PC-3 (cell line): ENCODE measurements around the gene ZNF524. TPM values are rescaled to one million over a fixed set of nuclear protein-coding genes. Genes with fewer than 3 reads are reported as not detected.

ENCODE experiments used
- ATAC-seq: fragments of 200-7000 bp; cut with Tn5 transposase; 2 replicates; pipeline ENCODE4 v1.9.1; 2020; ENCODE audit warnings: mild to moderate bottlenecking, moderate library complexity
- BruUV-seq: library from RNA; stranded (reverse); fragments of 400-500 nt; replicated peaks from 2 replicates; lab custom pipeline; 2021; lab: Mats Ljungman, UMichigan
- CTCF ChIA-PET: fragments of 300-600 bp; sonication (Branson Sonifier 250); formaldehyde crosslinking; loops from one replicate; lab custom pipeline; 2022; ENCODE audit warnings: antibody characterized with exemption; lab: Charles Lee
- POLR2A ChIA-PET: fragments of 300-600 bp; sonication (Branson Sonifier 250); formaldehyde crosslinking; loops from one replicate; lab custom pipeline; 2022; ENCODE audit warnings: antibody characterized with exemption; ENCODE audit not compliant: unreplicated experiment; lab: Charles Lee
- DNase-seq: peaks from one replicate; pipeline ENCODE4 v3.0.0-alpha.2; 2015
- H2AFZ ChIP-seq: fragments of 300-600 bp; sonication (generic); 2 replicates; pipeline ENCODE4 v1.6.0; 2016; ENCODE audit warnings: antibody characterized with exemption, low read length
- H3F3A ChIP-seq: fragments of 300-600 bp; sonication (generic); one replicate; pipeline ENCODE4 v1.6.0; 2017; ENCODE audit warnings: antibody characterized with exemption, low read length, control low read depth, mild to moderate bottlenecking; ENCODE audit not compliant: unreplicated experiment
- H3K27ac ChIP-seq: fragments of 300-600 bp; sonication (generic); 2 replicates; pipeline ENCODE4 v1.5.1; 2016; ENCODE audit warnings: mild to moderate bottlenecking, low read length
- H3K27me3 ChIP-seq: fragments of 300-600 bp; sonication (generic); 2 replicates; pipeline ENCODE4 v1.6.1; 2016; ENCODE audit warnings: low read length, mixed read lengths
- H3K36me3 ChIP-seq: fragments of 300-600 bp; sonication (generic); 2 replicates; pipeline ENCODE4 v1.6.1; 2016; ENCODE audit warnings: low read depth, mixed run types, low read length, mixed read lengths
- H3K4me1 ChIP-seq: fragments of 300-600 bp; sonication (generic); 2 replicates; pipeline ENCODE4 v1.5.1; 2016; ENCODE audit warnings: low read length; ENCODE audit not compliant: insufficient read depth
- H3K4me2 ChIP-seq: fragments of 300-600 bp; sonication (generic); 2 replicates; pipeline ENCODE4 v1.6.0; 2016; ENCODE audit warnings: low read length
- H3K4me3 ChIP-seq: fragments of 300-600 bp; sonication (generic); 2 replicates; pipeline ENCODE4 v1.5.1; 2016; ENCODE audit warnings: mild to moderate bottlenecking, low read length, mixed read lengths
- H3K79me2 ChIP-seq: fragments of 300-600 bp; sonication (generic); 2 replicates; pipeline ENCODE4 v1.6.1; 2017; ENCODE audit warnings: low read length, mixed read lengths
- H3K9ac ChIP-seq: fragments of 300-600 bp; sonication (generic); 2 replicates; pipeline ENCODE4 v1.6.0; 2016; ENCODE audit warnings: mild to moderate bottlenecking, low read length
- H3K9me2 ChIP-seq: fragments of 300-600 bp; sonication (generic); replicated peaks from 2 replicates; pipeline ENCODE4 v1.6.1; 2016; ENCODE audit warnings: mixed run types, low read length, mixed read lengths
- H3K9me3 ChIP-seq: fragments of 300-600 bp; sonication (generic); 2 replicates; pipeline ENCODE4 v1.6.1; 2016; ENCODE audit warnings: low read length, mixed read lengths
- H4K20me1 ChIP-seq: fragments of 300-600 bp; sonication (generic); 2 replicates; pipeline ENCODE4 v1.6.1; 2016; ENCODE audit warnings: low read length, mixed read lengths
- EZH2 ChIP-seq: fragments of 300-600 bp; sonication (generic); IDR thresholded peaks from one replicate; pipeline ENCODE4 v1.6.1; 2017; ENCODE audit warnings: antibody characterized with exemption, mild to moderate bottlenecking, low read length; ENCODE audit not compliant: unreplicated experiment
- EZH2phosphoT487 ChIP-seq: fragments of 300-600 bp; sonication (generic); IDR thresholded peaks from 2 replicates; pipeline ENCODE4 v1.6.1; 2018; ENCODE audit warnings: mild to moderate bottlenecking, antibody characterized with exemption, low read length, borderline replicate concordance
- intact Hi-C: fragments of 100-400 bp; cut with micrococcal nuclease; formaldehyde crosslinking; loops from 2 replicates; pipeline ENCODE4 v1.9.0; 2023
- total RNA-seq: library from RNA; depleted of rRNA; stranded (reverse); fragments of >200 nt; gene quantifications from 2 replicates; pipeline ENCODE4 v1.2.3, GENCODE V29; 2014
- TF ChIP-seq, protein P1 (sequence below): fragments of 300-600 bp; sonication (generic); conservative IDR thresholded peaks from 2 replicates; pipeline ENCODE4 v1.5.1; 2017; ENCODE audit warnings: antibody characterized with exemption, low read depth, mild to moderate bottlenecking, low read length

The ZNF524 gene
- total RNA-seq, 1 experiment from 2014 or later, result 27.7 TPM

DNA sequence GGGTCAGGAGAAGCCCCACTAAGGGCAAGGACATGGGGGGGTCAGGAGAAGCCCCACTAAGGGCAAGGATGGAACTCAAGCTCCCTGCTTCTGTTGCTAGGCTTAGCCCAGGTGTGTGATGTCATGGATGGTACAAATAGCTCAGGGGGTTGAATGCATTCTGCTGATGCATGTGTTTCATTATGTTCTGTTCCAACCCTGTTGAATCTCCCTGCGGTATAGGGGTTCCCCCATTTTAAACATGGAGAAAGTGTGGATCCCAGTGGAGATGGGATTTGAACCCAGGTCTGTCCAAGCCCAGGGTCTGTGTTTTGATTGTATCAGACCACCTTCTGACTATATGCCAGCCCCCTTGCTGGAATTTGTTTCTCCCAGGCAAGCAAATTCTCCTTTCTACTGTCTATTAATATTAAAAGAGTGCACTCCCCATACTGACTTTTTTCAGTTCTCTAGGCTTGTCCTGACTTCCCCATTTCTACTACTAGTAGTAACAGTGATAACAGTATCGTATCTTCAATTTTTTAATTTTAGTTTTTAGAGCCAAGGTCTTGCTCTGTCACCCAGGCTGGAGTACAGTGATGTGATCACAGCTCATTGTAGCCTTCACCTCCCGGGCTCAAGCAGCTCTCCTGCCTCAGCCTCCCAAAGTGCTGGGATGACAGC, 12.0 kb downstream of the ZNF524 start:
- Histone ChIP-seq H3K27ac (no peak overlapping the region), H4K20me1 (no peaks in the 10 kb centered on the region; the same call in 1 of the 2 replicates), H3K9me3 (no peaks in the 10 kb centered on the region), H3F3A (no peaks in the 10 kb centered on the region), H3K9ac (no peak overlapping the region), H3K27me3 (no peaks in the 10 kb centered on the region), H3K4me3 (no peak overlapping the region), H3K4me1 (0 out of 2 replicates have a peak, but pooled peaks cover under 1% of the 10 kb centered on the region), H2AFZ (no peak overlapping the region), H3K36me3 (no peaks in the 10 kb centered on the region; the same call in 1 of the 2 replicates), H3K9me2 (no peaks in the 10 kb centered on the region), H3K79me2 (peaks cover 18% of the 10 kb centered on the region), H3K4me2 (no peak overlapping the region)
- BruUV-seq, result no TSS peak
- TF ChIP-seq EZH2phosphoT487 (no peak), EZH2 (no peak)
- DNase-seq, result no peak
- ChIA-PET CTCF (no interaction called here), POLR2A (no interaction called here)
- ATAC-seq, result no peak
- intact Hi-C loops, result no loop called here

DNA sequence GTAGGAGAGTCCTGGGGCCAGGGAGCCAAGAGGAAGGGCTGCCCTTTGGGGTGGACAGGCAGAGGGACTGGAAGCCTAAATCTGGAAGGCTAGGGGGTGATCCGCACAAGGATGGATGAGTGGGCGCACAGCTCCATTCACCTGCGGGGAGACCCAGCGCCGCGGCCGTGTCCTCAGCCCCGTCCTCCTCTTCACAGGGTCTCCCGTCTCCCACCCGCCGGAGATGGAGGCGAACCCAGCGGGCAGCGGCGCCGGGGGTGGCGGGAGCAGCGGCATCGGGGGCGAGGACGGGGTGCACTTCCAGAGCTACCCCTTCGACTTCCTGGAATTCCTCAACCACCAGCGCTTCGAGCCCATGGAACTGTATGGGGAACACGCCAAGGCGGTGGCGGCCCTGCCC, 13.3 kb downstream of the ZNF524 start:
- BruUV-seq, result no TSS peak
- no peaks in the 10 kb centered on the region for H3K9me2 ChIP-seq
- TF ChIP-seq EZH2phosphoT487 (no peak), EZH2 (no peak)
- TF ChIP-seq, protein P1, sequence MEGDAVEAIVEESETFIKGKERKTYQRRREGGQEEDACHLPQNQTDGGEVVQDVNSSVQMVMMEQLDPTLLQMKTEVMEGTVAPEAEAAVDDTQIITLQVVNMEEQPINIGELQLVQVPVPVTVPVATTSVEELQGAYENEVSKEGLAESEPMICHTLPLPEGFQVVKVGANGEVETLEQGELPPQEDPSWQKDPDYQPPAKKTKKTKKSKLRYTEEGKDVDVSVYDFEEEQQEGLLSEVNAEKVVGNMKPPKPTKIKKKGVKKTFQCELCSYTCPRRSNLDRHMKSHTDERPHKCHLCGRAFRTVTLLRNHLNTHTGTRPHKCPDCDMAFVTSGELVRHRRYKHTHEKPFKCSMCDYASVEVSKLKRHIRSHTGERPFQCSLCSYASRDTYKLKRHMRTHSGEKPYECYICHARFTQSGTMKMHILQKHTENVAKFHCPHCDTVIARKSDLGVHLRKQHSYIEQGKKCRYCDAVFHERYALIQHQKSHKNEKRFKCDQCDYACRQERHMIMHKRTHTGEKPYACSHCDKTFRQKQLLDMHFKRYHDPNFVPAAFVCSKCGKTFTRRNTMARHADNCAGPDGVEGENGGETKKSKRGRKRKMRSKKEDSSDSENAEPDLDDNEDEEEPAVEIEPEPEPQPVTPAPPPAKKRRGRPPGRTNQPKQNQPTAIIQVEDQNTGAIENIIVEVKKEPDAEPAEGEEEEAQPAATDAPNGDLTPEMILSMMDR, result no peak
- H3K36me3 ChIP-seq, result no peaks in the 10 kb centered on the region; the same call in 1 of the 2 replicates
- ATAC-seq (no peak), DNase-seq (no peak)
- H3K4me2 ChIP-seq, result no peak overlapping the region
- H4K20me1 ChIP-seq, result no peaks in the 10 kb centered on the region; the same call in 1 of the 2 replicates
- H3K27me3 ChIP-seq, result no peaks in the 10 kb centered on the region
- peaks cover 8% of the 10 kb centered on the region; the same call in 1 of the 2 replicates for H3K79me2 ChIP-seq
- intact Hi-C loops, result no loop called here
- H3K4me1 ChIP-seq, result no peaks in the 10 kb centered on the region
- no peak overlapping the region for H3K9ac ChIP-seq
- H3K4me3 ChIP-seq, result no peak overlapping the region
- no peaks in the 10 kb centered on the region for H3F3A ChIP-seq
- ChIA-PET CTCF (no interaction called here), POLR2A (no interaction called here)
- no peak overlapping the region for H2AFZ ChIP-seq
- H3K9me3 ChIP-seq, result no peaks in the 10 kb centered on the region
- no peak overlapping the region for H3K27ac ChIP-seq

DNA sequence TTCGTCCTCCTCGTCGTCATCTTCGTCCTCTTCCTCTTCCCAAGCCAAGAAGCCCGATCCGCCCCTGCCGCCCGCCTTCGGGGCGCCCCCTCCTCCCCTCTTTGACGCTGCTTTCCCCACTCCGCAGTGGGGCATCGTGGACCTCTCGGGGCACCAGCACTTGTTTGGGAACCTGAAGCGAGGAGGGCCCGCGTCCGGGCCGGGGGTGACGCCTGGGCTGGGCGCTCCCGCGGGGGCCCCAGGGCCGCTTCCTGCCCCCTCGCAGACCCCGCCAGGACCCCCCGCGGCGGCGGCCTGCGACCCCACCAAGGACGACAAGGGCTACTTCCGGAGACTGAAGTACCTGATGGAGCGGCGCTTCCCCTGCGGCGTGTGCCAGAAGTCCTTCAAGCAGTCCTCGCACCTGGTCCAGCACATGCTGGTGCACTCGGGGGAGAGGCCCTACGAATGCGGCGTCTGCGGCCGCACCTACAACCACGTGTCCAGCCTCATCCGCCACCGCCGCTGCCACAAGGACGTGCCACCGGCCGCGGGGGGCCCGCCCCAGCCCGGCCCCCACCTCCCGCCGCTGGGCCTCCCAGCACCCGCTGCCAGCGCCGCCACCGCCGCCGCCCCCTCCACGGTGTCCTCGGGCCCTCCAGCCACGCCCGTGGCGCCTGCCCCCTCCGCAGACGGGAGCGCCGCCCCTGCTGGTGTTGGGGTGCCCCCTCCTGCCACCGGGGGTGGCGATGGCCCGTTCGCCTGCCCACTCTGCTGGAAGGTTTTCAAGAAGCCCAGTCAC, 14.0 kb downstream of the ZNF524 start:
- H3K36me3 ChIP-seq, result no peaks in the 10 kb centered on the region; the same call in 1 of the 2 replicates
- no peak overlapping the region for H3K27ac ChIP-seq
- H3K27me3 ChIP-seq, result no peaks in the 10 kb centered on the region
- H4K20me1 ChIP-seq, result no peaks in the 10 kb centered on the region; the same call in 1 of the 2 replicates
- H3K9ac ChIP-seq, result no peak overlapping the region
- POLR2A ChIA-PET, result no interaction called here
- DNase-seq, result no peak
- H3K9me2 ChIP-seq, result no peaks in the 10 kb centered on the region
- no peaks in the 10 kb centered on the region for H3K9me3 ChIP-seq
- H3K4me1 ChIP-seq, result no peaks in the 10 kb centered on the region
- BruUV-seq, result no TSS peak
- H3K4me3 ChIP-seq, result no peak overlapping the region
- H3F3A ChIP-seq, result no peaks in the 10 kb centered on the region
- TF ChIP-seq, protein P1, result no peak
- TF ChIP-seq EZH2phosphoT487 (no peak), EZH2 (no peak)
- intact Hi-C loops, result no loop called here
- CTCF ChIA-PET, result no interaction called here
- ATAC-seq, result no peak
- no peak overlapping the region for H3K4me2 ChIP-seq
- no peak overlapping the region for H2AFZ ChIP-seq
- peaks cover 8% of the 10 kb centered on the region; the same call in 1 of the 2 replicates for H3K79me2 ChIP-seq
